ENCODE data around the gene TENM4.

TENM4 gene

GRCh38 chr11:78920329-78920728 lies 520.5 kb downstream of the TENM4 start:
- TF ChIP-seq ZNF565 (CRISPR knock-in tag; conservative IDR thresholded peaks at IDR 0.05; ENCODE audit: low read depth) = no peak
- TF ChIP-seq CSRNP3 (CRISPR knock-in tag; IDR thresholded peaks at IDR 0.05) = no peak
- 0 out of 2 replicates have a peak, but pooled peaks have one; percentile 26 for TF ChIP-seq PPARA (CRISPR knock-in tag; IDR thresholded peaks at IDR 0.05; ENCODE audit: borderline replicate concordance)
- no peak for TF ChIP-seq PATZ1 (CRISPR knock-in tag; IDR thresholded peaks at IDR 0.05; ENCODE audit: borderline replicate concordance)
- TF ChIP-seq BACH2 (CRISPR knock-in tag; IDR thresholded peaks at IDR 0.05; ENCODE audit: borderline replicate concordance) = no peak
- no peak for TF ChIP-seq ESRRG (CRISPR knock-in tag; IDR thresholded peaks at IDR 0.05)
- no peak for TF ChIP-seq POU6F1 (CRISPR knock-in tag; IDR thresholded peaks at IDR 0.05; ENCODE audit: borderline replicate concordance, low read depth)
- 0 out of 2 replicates have a peak, but pooled peaks have one; percentile 60 for TF ChIP-seq TSHZ2 (CRISPR knock-in tag; IDR thresholded peaks at IDR 0.05)
- no peak; the same call in 2 of the 3 replicates for ATAC-seq

GRCh38 chr11:78916759-78917158 lies 524.1 kb downstream of the TENM4 start:
- ATAC-seq = 0 out of 3 replicates have a peak, but pooled peaks have one; percentile 30
- TF ChIP-seq PATZ1 (CRISPR knock-in tag; IDR thresholded peaks at IDR 0.05; ENCODE audit: borderline replicate concordance) = no peak
- no peak for TF ChIP-seq ZNF70 (CRISPR knock-in tag; IDR thresholded peaks at IDR 0.05)
- no peak for TF ChIP-seq ZNF8 (CRISPR knock-in tag; IDR thresholded peaks at IDR 0.05)
- TF ChIP-seq TSHZ2 (CRISPR knock-in tag; IDR thresholded peaks at IDR 0.05) = no peak
- no peak for TF ChIP-seq ISL1 (CRISPR knock-in tag; IDR thresholded peaks at IDR 0.05)
- TF ChIP-seq CREB5 (CRISPR knock-in tag; IDR thresholded peaks at IDR 0.05; ENCODE audit: low read depth) = no peak
- no peak for TF ChIP-seq PPARA (CRISPR knock-in tag; IDR thresholded peaks at IDR 0.05; ENCODE audit: borderline replicate concordance)
- no peak for TF ChIP-seq ESRRG (CRISPR knock-in tag; IDR thresholded peaks at IDR 0.05)
- TF ChIP-seq ZFP30 (CRISPR knock-in tag; IDR thresholded peaks at IDR 0.05) = no peak
- TF ChIP-seq SNAI2 (CRISPR knock-in tag; IDR thresholded peaks at IDR 0.05) = no peak
- TF ChIP-seq ZFP3 (CRISPR knock-in tag; IDR thresholded peaks at IDR 0.05) = no peak
